HG03520 (cell line): ENCODE data around the gene NDUFA5.
A peak's percentile ranks its signal among the peaks of the same experiment; 100 is the strongest.
"Not testable (repeated sequence)": the region's sequence is repeated elsewhere in the genome, so short reads cannot be mapped to it uniquely, and the experiment has no call there.

ENCODE experiments used
- ATAC-seq: cut with Tn5 transposase; IDR thresholded peaks from one replicate; pipeline ENCODE4 v1.9.1; 2021; ENCODE audit warnings: mild to moderate bottlenecking, moderate library complexity; ENCODE audit not compliant: unreplicated experiment

NDUFA5 gene

DNA sequence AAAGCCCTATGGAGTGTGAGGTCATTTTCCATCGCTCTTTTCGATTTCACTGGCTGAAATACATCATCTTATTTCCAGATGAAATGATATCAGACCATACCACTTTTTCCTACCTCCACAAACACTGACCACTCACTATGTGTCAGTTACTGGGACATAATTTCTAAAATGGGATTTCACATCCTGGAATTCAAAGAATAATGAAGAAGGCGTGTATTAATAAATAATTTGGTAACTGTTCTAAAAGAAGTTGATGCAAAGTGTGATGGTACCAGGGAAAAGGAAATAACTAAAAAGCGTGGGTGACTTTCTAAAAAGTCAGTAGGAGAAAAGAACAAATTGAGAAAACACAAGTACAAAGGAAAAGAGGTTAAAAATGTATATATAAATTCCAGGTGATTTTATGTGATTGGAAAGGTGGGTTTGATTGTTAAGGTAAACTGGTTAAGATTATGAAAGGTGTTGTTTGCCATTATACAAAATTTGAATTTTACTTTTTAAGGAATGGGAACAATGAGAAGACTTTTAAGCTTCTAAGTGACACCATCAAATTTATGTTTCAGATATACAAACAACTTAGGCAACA, 764 bp upstream of the NDUFA5 start:
- ATAC-seq, result no peak

- ATAC-seq, result no peak
Measured at GRCh38 chr7:123557016-123557397, 611 bp downstream of the NDUFA5 start.

GRCh38 chr7:123555484-123555883, 2.1 kb downstream of the NDUFA5 start:
- no peak for ATAC-seq

DNA sequence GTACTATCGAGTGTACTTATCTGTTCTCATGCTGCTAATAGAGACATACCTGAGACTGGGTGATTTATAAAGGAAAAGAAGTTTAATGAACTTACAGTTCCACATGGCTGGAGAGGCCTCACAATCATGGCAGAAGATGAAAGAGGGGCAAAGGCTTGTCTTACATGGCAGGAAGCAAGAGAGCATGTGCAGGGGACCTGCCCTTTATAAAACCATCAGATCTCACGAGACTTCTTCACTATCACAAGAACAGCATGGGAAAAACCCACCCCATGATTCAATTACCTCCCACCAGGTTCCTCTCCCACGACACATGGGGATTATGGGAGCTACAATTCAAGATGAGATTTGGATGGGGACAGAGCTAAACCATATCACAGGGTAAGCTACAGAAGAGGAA, 4.5 kb downstream of the NDUFA5 start:
- ATAC-seq, result no peak

DNA sequence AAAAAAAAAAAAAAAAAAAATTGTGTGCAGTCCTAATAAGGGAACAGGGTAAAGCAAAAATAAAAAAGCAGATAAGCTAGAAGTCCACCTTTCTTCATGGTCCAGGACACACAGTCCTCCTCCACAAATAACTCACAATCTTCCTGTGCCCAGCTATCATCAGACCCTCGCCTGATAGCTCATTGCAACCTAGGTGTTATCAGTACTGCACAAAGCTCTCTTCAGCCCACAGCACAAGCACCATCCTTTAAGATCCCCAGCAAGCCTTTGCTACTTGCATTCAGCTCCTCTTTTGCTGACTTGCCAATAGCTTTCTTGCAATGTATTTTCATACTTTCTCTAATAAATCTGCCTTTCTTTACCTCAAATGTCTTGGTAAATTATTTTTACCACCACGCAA, 5.0 kb downstream of the NDUFA5 start:
- ATAC-seq, result no peak

- ATAC-seq, result not testable (repeated sequence)
Measured at GRCh38 chr7:123552134-123552533, 5.5 kb downstream of the NDUFA5 start.

DNA sequence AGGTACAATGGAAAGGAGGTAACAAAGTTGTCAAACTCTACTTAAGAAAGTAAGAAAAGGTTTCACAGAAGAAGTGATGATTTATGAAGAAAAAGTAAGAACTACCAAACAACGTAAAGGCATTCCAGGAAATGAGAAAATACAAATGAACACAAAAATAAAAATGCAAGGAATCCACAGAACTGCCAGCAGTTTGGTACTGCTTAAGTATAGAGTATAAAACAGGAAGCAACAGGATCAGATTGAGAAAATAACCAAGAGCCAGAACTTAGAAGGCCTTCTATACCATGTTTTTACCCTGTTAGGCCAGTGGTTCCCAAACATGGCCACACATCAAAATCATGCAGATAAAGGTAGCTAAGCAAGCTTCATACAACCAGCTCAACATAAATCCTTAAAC, 9.2 kb downstream of the NDUFA5 start:
- ATAC-seq, result no peak

DNA sequence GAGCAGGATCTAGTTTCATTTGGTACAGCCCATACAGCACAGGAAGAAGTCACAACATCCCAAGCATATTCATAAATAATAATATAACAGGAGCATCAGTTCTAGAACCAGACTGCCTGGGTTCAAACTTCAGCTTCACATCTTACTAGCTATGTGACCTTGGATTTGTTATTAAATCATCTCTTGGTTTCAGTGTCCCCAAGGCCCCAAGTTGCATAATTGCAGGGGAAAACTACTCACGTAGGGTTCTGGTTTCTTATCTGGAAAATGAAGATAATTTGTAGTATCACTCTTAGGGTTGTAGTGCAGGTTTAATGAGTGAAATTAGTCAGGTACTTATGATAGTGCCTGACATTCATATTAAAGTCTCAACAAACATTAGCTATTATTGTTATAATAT, 17.7 kb downstream of the NDUFA5 start:
- no peak for ATAC-seq

- ATAC-seq, result no peak
Measured at GRCh38 chr7:123538897-123539296, 18.7 kb downstream of the NDUFA5 start.

- ATAC-seq, result no peak
Measured at GRCh38 chr7:123538189-123538714, 19.4 kb downstream of the NDUFA5 start.

DNA sequence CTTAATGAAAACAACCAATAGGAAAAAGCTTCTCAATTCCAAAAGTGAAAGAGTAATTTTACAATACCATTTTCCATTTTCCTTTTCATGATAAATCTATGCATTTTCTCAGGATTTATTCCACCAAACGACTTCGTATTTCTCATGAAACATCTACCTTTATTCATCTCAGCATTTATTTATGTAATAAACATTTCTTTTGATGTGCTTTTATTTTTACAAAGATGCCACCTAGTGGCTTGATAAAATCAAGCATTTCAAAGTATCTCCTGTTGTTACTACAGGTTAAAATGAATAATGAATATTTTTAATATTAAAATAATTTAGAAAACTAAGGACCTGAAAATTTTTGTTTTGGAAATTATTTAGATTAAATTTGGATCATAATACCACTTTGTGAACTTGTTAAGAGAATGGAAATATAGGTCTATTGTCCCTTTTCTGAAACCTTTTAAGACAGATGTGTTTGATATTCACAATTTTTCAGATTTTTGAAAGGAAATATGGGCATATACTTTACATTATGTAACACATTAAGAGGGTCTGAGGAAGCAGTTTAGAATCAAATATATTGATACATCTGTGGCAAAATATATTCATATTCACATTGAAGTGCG, 20.5 kb downstream of the NDUFA5 start:
- no peak for ATAC-seq

DNA sequence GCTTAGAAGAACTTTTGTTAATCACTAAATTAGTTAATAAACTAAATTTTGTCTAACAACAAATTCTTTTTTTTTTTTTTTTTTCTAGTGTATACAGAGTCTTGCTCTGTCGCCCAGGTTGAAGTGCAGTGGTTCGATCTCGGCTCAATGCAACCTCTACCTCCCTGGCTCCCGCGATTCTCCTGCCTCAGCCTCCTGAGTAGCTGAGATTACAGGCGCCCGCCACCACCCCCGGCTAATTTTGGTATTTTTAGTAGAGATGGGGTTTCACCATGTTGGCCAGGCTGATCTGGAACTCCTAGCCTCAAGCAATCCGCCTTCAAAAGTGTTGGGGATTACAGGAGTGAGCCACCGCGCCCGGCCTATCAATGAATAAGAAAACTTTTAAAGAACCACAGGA, 22.1 kb downstream of the NDUFA5 start:
- no peak for ATAC-seq

DNA sequence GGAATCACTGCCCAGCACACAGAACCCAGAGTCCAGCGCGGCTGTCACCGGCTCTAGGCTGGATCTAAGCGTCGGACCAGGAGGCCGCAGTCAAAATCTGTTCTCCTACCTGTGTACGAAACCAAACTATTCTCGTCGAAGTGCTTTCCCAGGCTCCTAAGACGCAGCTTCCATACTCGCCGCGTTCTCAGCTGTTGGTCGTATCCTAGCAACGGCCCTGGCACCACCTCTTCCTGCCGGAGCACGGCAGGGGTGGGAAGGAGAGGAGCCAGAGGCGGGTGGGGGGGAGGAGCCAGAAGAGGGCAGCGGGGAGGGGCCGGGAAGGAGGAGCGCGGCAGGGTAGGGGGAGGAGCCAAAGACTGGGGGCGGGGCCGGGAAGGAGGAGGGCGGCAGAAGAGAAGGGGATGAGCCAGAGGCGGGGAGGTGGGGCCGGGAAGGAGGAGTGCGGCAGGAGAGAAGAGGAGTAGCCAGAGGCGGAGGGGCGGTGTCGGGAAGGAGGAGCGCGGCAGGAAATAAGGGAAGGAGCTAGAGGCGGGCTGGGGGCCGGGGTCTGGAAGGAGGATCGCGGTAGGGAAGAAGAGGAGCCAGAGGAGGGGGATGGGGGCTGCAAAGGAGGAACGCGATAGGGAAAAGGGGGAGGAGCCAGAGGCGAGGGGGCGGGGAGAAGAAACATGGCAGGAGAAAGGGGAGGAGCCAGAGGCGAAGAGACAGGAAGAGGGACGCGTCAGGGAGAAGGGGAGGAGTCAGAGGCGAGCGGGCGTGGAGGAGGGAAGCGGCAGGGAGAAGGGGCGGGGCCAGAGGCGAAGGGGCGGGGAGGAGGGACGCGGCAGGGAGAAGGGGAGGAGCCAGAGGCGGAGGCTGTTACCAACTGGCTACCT, 23.0 kb downstream of the NDUFA5 start, which contains the start of gene IQUB:
TSS of gene IQUB (minus strand) at position 213 of the 878 bp plus-strand sequence. CDS start 22,255 bp downstream, outside the sequence.
- peak; percentile 80 for ATAC-seq

- peak; percentile 18 for ATAC-seq
Measured at GRCh38 chr7:123533929-123534382, 23.7 kb downstream of the NDUFA5 start.

- ATAC-seq, result no peak
Measured at GRCh38 chr7:123533553-123533917, 24.1 kb downstream of the NDUFA5 start.

- ATAC-seq, result not testable (repeated sequence)
Measured at GRCh38 chr7:123532788-123533552, 24.6 kb downstream of the NDUFA5 start.

DNA sequence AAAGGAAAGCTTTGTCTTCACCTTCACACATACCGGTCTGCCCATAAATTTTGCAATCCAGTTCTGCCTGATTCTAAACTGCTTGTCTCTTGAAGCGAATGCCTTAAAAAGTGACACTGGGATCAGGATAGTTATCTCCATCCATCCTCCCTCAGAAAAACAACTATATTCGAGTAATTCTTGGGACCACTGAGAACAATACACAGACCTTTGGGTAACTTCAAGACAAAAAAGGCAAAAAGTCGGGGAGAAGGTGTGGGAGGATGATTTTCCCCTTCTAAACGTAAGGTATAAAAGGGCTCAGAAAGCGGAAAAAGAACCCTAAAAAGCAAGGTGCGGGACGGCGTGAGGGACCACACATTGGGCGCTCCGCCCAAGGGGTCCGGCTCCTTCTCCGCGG, 25.3 kb downstream of the NDUFA5 start:
- not testable (repeated sequence) for ATAC-seq

- not testable (repeated sequence) for ATAC-seq
Measured at GRCh38 chr7:123530035-123530591, 27.5 kb downstream of the NDUFA5 start.

GRCh38 chr7:123528265-123528664, 29.4 kb downstream of the NDUFA5 start:
- no peak for ATAC-seq

- not testable (repeated sequence) for ATAC-seq
Measured at GRCh38 chr7:123527712-123528225, 29.8 kb downstream of the NDUFA5 start.
